A172 (cell line): ENCODE data around the gene TBC1D19. TPM values are rescaled to one million over a fixed set of nuclear protein-coding genes. Genes with fewer than 3 reads are reported as not detected.
A peak's percentile ranks its signal among the peaks of the same experiment; 100 is the strongest.

ENCODE experiments used
- DNase-seq: peaks from one replicate; pipeline ENCODE4 v3.0.0-alpha.2; 2015; ENCODE audit warnings: low spot score
- total RNA-seq: library from RNA; depleted of rRNA; stranded (reverse); fragments of >200 nt; shearing (Covaris generic); gene quantifications from 2 replicates; pipeline ENCODE4 v1.2.3, GENCODE V29; 2014; rRNA removed

Gene TBC1D19
- total RNA-seq, 1 experiment from 2014 or later: 14.1 TPM

DNA sequence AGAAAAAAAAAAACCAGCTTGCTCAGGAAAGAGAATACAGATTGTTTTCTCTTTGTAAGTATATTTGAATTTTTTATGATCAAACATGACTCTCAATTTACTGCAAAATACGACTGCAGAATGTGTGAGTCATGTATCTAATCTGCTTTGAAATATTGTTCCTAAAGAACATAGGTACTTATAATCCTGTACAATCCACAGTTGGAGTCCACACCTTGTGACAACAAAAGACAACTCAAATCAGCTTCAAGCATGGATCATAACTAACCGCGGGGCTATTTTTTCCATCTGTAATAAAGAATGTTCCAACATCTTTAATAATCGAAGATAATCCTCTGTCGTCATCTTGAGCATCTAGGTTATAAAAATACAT is 198.9 kb downstream of the TBC1D19 start:
- DNase-seq: no peak

- DNase-seq: no peak
Observed at GRCh38 chr4:26784207-26784865, 200.5 kb downstream of the TBC1D19 start.

GRCh38 chr4:26785312-26785711 is 201.4 kb downstream of the TBC1D19 start:
- DNase-seq: no peak

DNA sequence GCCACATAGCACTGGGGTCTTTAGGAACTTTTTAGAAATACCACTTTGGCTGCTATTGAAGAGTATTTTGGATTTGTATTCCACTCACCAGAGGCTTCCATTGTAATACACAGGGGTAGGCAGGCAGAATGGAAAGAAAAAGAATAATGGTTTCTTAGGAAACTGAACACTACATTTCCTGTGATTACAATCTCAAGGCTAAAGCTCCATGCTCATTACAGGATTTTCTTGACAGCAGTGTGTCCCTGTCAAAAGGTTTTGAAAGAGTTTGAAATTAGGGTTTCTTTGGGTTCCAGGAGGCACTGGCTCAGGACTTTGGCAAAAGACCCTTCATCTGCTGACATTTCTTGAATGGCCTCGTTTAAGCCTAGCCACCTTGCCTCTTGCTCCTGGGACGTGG is 201.9 kb downstream of the TBC1D19 start:
- no peak for DNase-seq

DNA sequence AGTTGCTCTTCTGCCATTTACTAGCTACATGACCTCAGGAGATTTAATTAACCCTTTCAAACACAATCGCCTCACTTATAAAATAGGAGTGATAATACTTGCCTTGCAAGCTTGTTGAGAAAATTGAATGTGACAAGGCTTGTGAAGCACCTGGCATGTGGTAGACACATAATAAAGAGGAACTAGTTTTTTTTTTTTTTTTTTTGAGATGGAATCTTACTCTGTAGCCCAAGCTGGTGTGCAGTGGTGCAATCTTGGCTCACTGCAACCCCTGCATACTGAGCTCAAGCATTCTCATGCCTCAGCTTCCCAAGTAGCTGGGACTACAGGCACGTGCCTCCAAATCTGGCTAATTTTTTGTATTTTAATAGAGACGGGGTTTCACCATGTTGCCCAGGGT is 203.0 kb downstream of the TBC1D19 start:
- DNase-seq: no peak

DNA sequence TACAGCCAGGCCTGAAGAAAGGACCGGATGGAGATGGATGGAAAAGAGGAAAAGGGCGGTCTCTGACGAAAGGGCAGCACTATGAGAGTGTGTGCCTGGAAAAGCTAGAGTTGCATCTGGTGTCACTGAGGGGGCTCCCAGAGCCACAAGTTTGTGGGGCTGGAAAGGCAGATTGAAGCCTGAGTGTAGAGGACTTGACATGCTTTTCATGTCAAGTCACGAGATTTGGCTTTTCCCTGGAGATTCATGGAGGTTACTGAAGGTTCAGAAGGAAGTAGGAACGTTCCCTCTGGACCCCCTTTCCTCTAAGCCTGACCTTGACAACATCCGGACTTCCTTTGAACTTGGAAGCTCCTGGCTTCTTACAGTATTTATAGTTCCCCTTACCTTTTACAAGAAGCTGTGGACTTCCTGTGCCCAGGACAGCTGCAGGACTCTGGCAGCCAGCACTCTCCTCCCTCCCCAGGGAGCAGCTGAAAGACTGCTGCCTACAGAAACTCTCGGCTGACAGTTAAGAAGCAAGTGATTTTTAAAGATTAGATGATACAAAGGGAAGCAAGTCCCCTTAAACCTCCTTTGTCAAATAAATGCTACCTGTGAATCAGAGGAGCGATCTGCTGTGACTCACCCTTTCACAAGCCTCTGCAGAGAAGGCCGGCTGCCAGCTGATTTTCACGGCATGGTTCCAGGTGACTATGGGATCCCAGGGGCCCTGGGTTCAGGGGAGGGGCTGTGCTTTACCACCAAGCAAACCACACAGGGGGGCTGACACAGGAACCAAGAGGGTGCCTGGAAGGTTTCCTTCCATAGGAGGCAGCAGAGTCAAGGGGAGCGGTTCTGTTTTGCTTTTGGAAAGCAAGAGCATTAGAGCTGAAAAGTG is 203.8 kb downstream of the TBC1D19 start:
- peak; percentile 63 for DNase-seq

- DNase-seq: no peak
Observed at GRCh38 chr4:26788341-26788733, 204.5 kb downstream of the TBC1D19 start.

GRCh38 chr4:26789208-26789607 is 205.3 kb downstream of the TBC1D19 start:
- DNase-seq: no peak

DNA sequence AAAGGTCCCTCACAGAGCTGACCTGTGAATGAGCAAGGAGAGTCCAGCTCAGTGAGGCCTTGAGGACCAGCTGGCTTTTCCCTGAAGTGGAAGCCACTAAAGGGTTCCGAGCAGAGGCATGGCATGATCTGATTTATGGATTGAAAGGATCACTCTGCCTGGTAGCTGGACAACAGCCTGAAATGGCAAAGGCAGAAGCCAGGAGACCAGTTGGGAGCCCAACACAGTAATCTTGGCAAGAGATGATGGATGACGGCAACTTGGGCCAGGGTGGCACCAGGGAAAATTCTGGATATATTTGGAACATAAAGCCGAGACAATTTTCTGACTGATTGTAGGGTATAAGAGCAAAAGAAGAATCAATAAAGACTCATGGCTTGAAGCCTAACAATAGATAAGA is 207.5 kb downstream of the TBC1D19 start:
- no peak for DNase-seq

DNA sequence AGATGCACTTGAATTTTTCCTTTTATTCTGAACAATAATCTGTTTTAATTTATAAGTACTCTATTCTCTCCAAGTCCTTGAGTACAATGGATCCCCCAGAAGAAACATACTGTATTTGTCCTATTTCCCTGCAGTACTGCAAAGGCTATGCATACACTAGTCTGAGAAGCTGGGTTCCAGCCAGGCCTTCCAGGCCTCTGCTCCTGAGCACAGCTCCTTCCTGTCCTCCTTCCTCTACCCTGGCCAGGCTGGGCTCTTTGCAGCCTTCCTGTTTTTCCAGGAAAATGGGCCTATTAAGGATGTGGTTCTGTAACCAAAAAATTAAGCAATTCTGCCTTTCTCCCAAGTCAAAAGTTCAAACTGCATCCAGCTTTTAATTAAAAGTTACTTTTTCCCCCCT is 208.8 kb downstream of the TBC1D19 start:
- DNase-seq: no peak

DNA sequence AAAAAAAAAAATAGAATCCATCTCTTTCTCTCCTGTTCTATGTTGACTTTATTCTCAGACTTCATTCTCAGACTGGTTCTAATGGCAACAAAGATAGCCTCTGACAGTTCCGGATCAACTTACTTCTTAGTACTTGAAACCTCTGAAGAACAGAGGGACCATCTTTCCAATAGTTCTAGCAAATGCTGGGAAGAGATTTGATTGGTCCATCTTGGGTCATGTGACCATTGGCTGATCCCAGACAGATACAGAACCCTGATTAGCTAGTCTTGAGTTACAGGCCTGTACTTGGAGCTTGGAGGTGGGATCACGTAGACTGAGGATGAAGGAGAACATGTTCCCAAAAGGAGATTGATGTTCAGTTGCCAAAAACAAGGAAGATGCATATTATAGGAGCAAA is 209.9 kb downstream of the TBC1D19 start:
- no peak for DNase-seq

DNA sequence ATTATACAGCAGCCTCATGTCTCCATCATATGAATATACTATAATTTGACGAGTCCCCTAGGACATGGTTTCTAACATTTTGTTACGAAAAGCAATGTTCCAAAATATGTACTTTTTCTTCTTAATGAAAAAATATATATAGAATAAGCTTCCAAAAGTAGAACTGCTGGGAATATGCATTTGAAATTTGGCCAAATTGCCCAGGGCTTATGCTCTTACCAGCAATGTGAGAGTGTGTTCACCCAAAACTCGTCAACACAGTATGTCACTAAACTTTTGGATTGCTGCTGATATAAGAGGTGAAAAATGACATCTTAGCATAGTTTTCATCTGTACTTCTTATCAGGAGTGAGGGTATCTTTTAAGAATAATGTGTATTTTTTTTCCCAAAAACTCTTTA is 212.2 kb downstream of the TBC1D19 start:
- no peak for DNase-seq

DNA sequence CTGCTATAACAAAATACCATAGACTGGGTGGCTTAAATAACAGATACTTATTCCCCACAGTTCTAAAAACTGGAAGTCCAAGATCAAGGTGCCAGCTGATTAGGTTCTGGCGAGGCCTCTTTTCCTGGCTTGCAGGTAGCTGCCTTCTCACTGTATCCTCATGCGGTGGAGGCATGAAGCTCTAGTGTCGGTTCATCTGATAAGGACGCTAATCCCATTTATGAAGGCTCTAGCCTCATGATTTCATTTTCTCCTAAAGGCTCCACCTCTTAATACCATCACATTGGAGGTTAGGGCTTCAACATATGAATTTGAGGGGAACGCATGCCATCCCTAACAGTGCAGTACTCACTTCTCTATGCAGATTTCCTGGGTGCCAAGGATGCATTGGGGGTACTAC is 218.9 kb downstream of the TBC1D19 start:
- no peak for DNase-seq

DNA sequence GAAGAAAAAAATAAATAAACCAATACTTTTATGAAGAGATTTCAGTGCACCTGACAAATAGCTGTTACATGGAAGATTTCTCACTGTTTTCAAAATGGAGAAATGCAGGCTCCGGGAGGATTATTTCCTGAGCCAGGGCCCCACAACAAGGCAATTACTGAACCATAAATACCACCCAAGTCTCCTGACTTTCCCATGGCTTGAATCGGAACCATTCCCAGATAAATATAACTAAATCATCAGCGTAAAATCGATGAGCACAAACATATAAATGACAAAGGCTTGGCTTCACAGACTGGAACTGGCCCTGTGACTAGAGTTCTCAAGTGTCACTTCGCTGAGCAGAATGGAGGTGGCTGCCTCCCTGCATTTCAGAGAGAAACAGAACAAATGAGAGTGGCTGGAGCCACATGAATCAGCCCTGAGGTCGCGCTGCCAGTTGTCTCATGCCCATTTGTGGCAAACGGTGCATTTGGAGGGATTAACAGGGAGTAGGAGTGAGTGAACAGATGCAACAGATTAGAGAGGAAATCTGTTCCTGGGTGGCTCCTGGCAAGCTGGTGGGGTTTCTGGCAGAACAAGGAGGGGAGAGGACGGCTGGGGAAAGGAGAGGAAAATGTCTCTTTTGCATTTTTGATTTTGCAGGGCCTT is 219.5 kb downstream of the TBC1D19 start:
- DNase-seq: no peak

DNA sequence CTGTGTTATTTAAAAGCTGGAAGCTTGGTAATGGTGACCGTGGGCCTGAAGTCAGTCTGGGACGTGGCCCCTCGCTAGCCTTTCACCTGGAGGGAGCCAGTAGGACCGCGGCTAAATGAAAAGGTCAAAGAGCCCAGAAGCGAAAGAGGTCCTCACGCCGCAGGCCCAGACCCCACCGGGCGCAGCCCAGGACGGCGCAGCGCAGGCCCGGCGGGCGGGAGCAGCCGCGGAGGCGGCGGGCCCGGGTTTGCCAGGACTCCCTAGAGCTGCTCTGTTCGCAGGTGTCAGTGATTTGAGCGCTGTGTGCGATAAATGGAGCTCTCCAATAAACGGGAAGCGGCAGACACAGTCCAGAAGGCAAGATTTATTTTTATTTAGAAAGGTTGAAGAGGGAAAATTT is 220.6 kb downstream of the TBC1D19 start:
- no peak for DNase-seq

DNA sequence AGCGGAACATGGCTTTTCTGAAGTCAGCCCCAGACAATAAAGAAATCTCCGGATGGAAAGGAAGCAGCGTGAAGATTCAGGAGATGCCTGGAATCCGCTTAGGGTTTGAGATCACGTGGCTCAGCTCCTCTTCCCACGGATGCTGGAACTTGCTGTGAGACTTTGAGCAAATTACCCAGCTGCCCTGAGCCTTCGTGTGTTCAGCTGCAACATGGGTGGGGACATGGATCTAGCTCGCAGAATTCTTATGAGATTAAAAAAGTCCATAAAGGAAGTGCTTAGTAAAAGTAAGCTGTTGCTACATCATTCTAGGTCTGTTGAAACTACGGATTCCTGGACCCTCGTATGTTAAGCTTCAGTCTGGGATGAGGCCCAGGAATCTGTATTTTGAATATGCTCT is 221.0 kb downstream of the TBC1D19 start:
- DNase-seq: no peak

Other genes with a start within 250 kb of the TBC1D19 start
- not detected in 2 replicates for gene CCKAR, start 93.6 kb upstream of the TBC1D19 start, total RNA-seq